Activated T-helper 17 cell treated with anti-CD3 and anti-CD28 coated beads, Interleukin-2, amount 50 U/mL, for 72 hours (primary cell): ENCODE results near the gene ACSF3. TPM values are rescaled to one million over a fixed set of nuclear protein-coding genes. Genes with fewer than 3 reads are reported as not detected.
A peak's percentile ranks its signal among the peaks of the same experiment; 100 is the strongest.

Experiments used
- ATAC-seq: fragments of 150-1000 bp; cut with Tn5 transposase; replicated peaks from 2 replicates; pipeline ENCODE4 v1.10.0; 2021; ENCODE audit warnings: mild to moderate bottlenecking, moderate library complexity
- H3K27ac Mint-ChIP-seq: one replicate; pipeline ENCODE4 v1.8.0; 2022; ENCODE audit warnings: mixed read lengths
- H3K27me3 Mint-ChIP-seq: one replicate; pipeline ENCODE4 v1.8.0; 2022; ENCODE audit warnings: mixed read lengths
- H3K36me3 Mint-ChIP-seq: one replicate; pipeline ENCODE4 v1.8.0; 2022; ENCODE audit warnings: low read depth, mild to moderate bottlenecking, mixed read lengths
- H3K4me1 Mint-ChIP-seq: one replicate; pipeline ENCODE4 v1.8.0; 2022; ENCODE audit warnings: mixed read lengths
- H3K4me3 Mint-ChIP-seq: one replicate; pipeline ENCODE4 v1.8.0; 2022; ENCODE audit warnings: mild to moderate bottlenecking, mixed read lengths
- H3K9me3 Mint-ChIP-seq: one replicate; pipeline ENCODE4 v1.8.0; 2022; ENCODE audit warnings: mixed read lengths
- total RNA-seq, 2 donors: library from RNA; stranded (reverse); gene quantifications; one replicate each; pipeline ENCODE4 v1.2.3, GENCODE V29; 2022

The ACSF3 gene
- 10 to 100 TPM; 35.4 to 47.9 TPM for total RNA-seq

DNA sequence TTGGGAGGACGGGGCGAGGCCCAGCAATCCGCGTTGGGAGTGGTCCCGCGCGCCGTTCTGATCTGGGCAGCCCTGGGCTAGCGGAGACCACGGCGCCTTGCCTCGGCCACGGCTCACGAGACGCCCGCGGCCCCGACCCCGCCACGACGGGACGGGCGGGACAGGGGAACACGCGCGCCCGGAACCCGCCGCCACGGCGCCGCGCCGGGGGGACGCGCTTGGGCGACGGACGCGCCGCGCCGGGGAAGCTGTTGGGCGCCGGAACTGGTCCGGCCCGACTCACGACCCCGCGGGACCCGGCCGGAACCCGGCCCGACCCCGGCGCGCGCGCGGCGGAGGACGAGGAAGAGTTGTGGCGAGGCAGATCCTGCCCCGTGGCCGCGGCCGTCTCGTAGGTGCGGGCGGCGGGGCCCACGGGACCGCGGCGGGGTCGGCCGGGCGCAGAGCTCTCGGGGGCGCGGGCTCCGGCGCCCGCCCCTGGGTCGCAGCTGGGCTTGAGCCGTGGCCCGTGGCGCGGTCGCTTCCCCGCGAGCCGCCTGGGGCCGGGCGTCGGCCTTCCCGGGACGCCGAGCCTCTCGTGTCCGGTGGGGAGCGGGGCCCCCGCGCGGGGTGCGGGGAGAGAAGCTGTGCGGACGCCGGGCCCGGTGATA lies at the start of gene ACSF3:
Gene ACSF3, plus strand, starts transcription at position 251 of the 650 bp plus-strand sequence. CDS start 6,830 bp downstream, outside the sequence.
- Mint-ChIP-seq H3K9me3 (no peaks in the 10 kb centered on the region), H3K36me3 (peaks cover 10% of the 10 kb centered on the region), H3K4me3 (peak within 1 kb of the TSS; percentile 87), H3K27me3 (peaks cover 4% of the 10 kb centered on the region), H3K4me1 (peaks cover 37% of the 10 kb centered on the region), H3K27ac (peak within 1 kb of the TSS; percentile 98)
- peak; percentile 36 for ATAC-seq

DNA sequence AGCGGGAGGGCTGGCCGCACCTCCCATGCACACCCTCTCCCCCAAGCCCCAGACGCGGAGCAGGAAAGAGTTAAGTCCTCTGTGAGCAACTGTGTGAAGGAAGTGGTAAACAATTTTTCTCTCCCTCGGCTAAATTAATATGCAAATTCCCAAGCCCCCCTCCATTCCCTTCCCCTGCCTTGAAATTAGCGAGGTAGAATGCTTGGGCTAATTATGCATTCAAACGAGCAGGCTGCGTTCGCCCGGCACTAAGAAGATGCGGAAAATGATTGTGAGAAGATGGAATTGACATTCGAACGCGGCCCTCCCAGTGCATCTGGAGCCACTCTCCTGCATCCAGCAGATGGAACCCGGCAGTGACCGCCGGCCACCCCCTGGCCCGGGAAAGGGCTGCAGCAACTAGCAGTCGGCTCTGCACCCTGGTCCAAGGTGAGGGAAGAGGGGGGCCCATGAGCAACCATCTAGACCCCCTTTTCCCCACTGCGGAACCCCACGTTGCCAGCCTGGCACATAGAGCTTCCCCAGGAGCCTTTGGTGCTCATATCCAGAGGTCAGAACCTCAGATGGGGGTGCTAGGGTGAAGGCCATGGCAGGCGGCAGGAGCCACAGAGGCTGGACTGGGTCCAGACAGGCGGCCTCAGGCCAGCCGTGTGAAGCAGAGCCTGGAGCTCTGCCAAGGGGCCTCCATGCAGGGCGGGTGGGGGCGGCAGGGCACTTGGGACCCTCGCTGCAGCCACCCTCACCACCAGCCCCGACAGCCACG lies 49.1 kb upstream of the ACSF3 start:
- Mint-ChIP-seq H3K36me3 (no peaks in the 10 kb centered on the region), H3K27me3 (no peaks in the 10 kb centered on the region), H3K4me3 (no peak overlapping the region), H3K4me1 (no peaks in the 10 kb centered on the region), H3K27ac (no peak overlapping the region), H3K9me3 (peaks cover 5% of the 10 kb centered on the region)
- ATAC-seq, result no peak

DNA sequence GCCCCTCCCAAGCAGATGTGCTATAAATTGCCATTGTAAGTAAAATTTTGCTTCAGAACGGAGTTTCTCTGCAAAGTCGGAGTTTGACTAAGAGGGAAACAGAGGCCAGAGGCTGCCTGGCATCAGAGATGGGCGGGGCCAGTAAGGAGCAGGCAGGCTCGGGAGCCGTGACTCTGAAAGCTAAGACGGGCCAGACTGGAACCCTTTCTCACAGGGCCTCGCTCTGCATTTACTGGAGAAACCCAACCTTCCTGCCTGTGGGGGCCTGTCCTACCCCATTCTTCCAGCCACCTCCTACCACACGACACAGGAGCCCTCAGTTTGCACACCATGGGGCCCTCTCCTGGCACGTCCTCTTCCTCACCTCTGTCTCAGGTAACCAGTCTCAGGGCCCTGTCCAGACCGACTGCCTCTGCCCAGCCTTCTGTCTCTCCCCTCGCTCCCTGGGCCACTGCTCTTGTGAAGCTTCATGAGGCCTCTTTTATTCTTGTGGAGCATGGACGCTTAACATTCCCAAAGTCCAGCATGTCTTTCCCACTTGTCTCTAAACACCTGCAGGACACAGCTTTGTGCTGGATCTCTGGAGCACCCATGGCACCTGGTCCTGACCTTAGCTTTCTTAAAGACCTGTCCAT lies 48.4 kb upstream of the ACSF3 start:
- Mint-ChIP-seq H3K4me1 (no peaks in the 10 kb centered on the region), H3K27me3 (no peaks in the 10 kb centered on the region), H3K9me3 (peaks cover 5% of the 10 kb centered on the region), H3K27ac (no peak overlapping the region), H3K4me3 (no peak overlapping the region), H3K36me3 (no peaks in the 10 kb centered on the region)
- ATAC-seq, result no peak

DNA sequence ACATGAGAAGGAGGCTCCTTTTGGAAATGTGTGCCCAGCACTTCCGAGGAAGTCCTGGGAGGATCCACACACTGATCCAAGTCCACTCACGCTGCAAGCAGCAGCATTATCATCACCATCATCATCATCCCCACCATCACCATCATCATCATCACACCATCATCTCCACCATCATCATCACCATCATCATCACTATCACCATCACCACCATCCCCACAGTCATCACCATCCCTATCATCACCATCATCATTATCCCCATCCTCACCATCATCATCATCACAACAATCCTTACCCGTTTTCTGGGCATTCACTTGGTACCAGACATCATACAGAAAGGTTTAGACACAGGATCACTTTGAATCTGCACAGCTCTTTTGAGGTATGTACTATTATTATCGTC lies 47.8 kb upstream of the ACSF3 start:
- no peak overlapping the region for H3K27ac Mint-ChIP-seq
- ATAC-seq, result no peak

DNA sequence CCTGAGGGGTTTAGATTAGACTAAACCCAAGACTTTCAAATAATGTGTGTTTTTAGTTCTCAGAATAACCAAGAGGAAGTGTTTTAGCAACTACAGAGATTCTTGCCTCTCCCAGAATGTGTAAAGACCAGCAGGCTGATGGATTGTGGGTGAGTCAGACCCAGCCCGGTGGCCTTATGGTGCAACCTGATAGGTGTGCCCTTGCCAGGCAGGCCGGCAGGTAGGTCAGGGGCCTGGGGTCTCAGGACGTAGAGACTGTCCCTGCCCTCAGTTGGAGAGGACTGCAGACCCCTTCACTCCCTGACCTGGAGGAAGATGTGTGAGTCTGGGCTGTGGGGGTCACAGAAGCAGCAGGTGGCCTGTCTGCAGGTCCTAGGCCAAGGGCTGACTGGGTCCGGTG lies 47.2 kb upstream of the ACSF3 start:
- H3K4me1 Mint-ChIP-seq, result no peaks in the 10 kb centered on the region
- H3K27ac Mint-ChIP-seq, result no peak overlapping the region
- H3K4me3 Mint-ChIP-seq, result no peak overlapping the region
- H3K36me3 Mint-ChIP-seq, result no peaks in the 10 kb centered on the region
- H3K27me3 Mint-ChIP-seq, result no peaks in the 10 kb centered on the region
- H3K9me3 Mint-ChIP-seq, result peaks cover 5% of the 10 kb centered on the region
- peak; percentile 40 for ATAC-seq

More for the DNA sequence above, 47.8 kb upstream of the ACSF3 start:
- H3K36me3 Mint-ChIP-seq, result no peaks in the 10 kb centered on the region
- no peaks in the 10 kb centered on the region for H3K27me3 Mint-ChIP-seq
- H3K9me3 Mint-ChIP-seq, result peaks cover 5% of the 10 kb centered on the region
- H3K4me1 Mint-ChIP-seq, result no peaks in the 10 kb centered on the region
- H3K4me3 Mint-ChIP-seq, result no peak overlapping the region

DNA sequence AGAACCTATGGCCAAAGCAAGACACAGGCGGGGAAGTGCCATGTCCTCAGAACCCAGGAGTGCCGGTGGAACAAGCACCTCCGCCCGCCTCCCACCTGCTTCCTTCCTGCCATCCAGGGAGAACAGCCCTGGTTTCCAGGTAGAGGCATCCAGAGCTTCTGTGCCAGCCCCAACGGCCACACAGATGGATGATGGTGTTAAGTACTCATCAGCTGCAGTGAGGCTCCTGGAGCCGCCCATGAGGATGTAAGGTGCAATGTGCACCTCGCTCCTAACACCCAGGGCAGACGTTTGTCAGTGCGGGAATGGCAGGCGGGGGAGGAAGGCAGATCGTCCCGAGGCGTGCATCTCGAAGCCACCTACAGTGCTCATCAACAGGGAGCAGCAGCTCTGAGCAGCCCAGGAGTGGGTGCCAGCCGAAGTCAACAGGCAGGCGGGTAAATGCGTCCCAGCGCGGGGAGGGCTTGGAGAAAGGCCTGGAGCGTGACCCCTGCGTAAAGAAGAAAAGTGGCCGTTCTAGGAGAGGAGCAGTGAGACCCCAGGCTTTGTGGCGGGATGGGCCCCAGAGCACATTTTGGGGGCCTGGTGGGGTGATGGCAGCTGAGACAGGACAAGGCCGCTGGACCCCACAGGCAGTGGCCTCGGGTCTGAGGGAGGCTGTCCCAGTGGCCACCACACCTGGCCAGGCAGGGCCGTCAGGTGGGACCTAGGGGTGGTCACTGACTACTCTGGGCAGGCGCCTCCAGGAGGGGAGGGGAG lies 46.1 kb upstream of the ACSF3 start:
- Mint-ChIP-seq H3K4me3 (no peak overlapping the region), H3K27me3 (no peaks in the 10 kb centered on the region), H3K27ac (no peak overlapping the region), H3K9me3 (peaks cover 5% of the 10 kb centered on the region), H3K36me3 (no peaks in the 10 kb centered on the region), H3K4me1 (no peaks in the 10 kb centered on the region)
- no peak for ATAC-seq

DNA sequence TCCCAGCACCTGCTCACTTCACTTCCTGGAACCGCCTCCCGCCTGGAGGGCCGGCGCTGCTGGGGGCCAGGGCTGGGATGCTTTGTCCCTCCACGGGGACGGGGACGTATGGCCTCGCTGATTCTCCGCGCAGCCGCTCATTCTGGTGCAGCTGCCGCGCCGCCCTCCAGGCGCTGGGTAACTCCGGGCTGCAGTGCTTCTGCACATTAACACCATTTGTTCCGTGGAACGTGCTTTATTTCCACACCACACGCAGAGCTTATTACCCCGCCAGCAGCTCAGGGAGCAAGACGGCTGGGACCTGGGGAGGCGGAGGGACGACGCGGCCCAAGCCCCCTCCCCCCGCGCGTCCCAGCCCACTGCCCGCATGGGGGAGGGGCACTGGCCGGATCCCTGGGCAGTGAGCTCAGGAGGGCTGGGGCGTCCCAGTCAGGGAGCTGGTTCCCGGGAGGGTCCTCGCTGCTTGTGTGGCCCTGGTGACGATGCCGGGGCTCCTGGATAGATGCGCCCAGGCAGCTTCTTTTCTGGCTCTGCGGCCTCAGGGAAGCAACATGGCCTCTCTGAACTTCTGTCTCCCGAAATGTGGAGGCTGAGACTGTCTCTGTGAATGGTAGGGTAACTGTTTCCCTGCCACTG lies 45.4 kb upstream of the ACSF3 start:
- no peak for ATAC-seq
- peaks cover 5% of the 10 kb centered on the region for H3K9me3 Mint-ChIP-seq
- no peak overlapping the region for H3K4me3 Mint-ChIP-seq
- H3K36me3 Mint-ChIP-seq, result no peaks in the 10 kb centered on the region
- no peaks in the 10 kb centered on the region for H3K4me1 Mint-ChIP-seq
- no peaks in the 10 kb centered on the region for H3K27me3 Mint-ChIP-seq
- no peak overlapping the region for H3K27ac Mint-ChIP-seq

DNA sequence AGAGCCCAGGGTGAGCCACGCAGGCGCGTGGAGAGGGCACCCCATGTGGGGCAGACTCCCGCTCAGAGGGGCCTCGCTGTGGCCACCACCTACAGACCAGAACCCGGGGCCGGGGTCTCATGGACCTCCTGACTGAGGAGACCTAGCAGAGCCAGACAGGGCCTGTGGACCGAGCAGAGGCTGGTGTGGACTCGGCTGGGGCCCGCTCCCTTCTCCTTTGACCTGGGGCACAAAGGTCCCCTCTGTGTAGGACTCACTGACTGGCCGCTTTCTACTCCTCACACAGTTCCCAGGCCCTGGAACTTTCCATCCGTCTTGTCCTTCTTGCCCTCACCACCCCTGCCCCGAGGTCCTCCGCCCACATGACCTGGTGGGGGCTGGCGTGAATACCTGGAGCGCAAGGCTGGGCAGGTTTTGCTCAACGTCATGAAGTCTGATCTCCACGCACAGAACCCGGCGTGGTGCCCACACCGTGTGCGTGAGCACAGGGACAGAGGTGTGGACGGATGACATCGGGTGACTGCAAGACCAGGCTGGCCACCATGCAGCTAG lies 44.7 kb upstream of the ACSF3 start:
- H3K4me3 Mint-ChIP-seq, result no peak overlapping the region
- H3K27me3 Mint-ChIP-seq, result no peaks in the 10 kb centered on the region
- H3K9me3 Mint-ChIP-seq, result peaks cover 5% of the 10 kb centered on the region
- H3K36me3 Mint-ChIP-seq, result no peaks in the 10 kb centered on the region
- H3K4me1 Mint-ChIP-seq, result no peaks in the 10 kb centered on the region
- H3K27ac Mint-ChIP-seq, result peak overlapping the region; percentile 50
- no peak for ATAC-seq

DNA sequence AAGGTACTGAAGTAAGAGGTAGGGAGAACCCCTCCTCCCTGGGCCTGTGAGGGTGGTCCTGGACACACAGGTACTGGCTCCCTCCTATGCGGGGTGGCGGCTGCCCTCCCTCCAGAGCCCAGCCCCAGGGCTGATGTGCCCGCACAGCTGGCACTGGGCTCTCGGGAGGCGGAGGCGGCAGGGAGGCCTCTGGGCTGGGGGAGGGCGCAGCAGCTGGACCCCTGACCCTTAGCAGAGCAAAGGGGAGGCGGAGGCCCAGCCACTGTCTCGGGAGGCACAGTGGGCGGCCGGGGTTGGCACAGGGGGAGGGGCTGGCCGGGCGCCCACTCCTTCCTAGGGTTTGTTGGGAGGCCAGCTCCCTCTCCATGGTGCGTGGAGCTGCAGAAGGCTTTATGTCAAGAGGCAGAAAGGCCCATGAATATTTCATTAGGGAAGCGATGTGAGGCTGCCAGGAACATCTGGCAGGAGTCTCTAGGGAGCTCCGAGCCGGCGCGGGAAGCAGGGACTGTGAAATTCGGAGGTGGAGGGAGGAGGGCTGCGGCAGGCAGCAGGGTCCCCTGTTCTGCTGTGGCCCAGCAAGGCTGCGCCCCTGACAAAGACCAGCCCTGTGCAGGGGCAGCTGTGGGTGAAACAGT lies 44.1 kb upstream of the ACSF3 start:
- Mint-ChIP-seq H3K4me1 (no peaks in the 10 kb centered on the region), H3K27ac (peak overlapping the region; percentile 50), H3K36me3 (no peaks in the 10 kb centered on the region), H3K27me3 (no peaks in the 10 kb centered on the region), H3K9me3 (peaks cover 5% of the 10 kb centered on the region), H3K4me3 (no peak overlapping the region)
- ATAC-seq, result no peak

DNA sequence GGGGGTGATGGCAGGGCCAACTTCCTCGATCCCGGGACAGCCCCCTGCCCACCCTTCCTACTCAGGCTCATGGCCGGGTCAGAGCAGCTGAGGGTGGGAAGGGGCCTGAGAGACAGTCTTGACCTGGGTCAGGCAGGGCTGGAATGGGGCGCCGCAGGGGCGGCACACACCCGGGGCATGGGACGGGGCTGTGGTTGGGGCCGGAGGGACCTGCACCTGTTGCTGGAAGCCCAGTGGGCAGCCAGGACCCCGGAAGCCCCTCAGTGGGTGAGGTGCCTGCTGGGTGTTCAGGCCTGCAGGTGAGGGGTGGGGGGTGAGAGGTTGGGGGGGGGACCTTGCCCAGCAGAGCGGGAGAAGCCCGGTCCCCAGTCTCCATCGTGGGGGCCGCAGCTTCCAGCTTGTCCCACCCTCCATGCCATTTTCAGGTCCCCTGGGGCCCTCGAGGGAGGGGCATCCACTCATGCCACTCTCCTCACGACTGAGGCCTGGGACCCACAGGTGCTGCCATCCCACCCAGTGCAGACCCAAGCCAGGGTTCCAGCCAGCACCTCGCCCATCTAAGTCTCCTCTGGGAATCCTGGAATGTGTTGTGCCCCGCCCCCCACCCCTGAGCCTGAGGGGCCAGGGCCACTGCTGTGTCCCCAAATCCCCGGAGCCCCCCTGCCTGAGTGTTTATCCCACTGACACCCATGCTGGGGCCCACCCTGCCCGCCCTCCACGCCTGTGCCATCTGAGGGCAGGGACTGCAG lies 43.4 kb upstream of the ACSF3 start:
- Mint-ChIP-seq H3K36me3 (no peaks in the 10 kb centered on the region), H3K27ac (no peak overlapping the region), H3K9me3 (peaks cover 5% of the 10 kb centered on the region), H3K27me3 (no peaks in the 10 kb centered on the region), H3K4me1 (no peaks in the 10 kb centered on the region), H3K4me3 (no peak overlapping the region)
- ATAC-seq, result no peak

DNA sequence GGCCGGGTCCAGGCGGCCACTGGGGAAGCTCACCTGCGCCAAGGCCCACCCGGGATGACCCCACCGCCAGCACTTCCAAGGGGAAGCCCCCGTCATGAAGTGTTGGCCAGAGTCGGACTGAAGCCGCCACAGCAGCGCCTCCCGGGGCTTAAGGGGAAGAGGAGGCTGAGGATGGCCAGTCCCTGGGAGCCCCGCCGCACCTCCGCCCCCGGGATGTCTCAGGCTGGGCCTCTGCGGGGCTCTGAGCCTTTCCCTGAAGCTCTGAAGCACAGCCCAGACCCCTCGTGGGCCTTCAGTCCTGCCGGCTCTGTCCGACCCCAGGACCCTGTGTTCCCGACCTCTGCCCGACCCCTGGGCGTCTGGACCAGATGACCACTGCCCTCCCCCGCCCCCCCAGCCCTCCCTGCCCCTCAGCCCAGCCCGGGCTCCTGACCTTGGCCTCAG lies 42.8 kb upstream of the ACSF3 start:
- no peak for ATAC-seq
- H3K9me3 Mint-ChIP-seq, result peaks cover 3% of the 10 kb centered on the region
- H3K27ac Mint-ChIP-seq, result no peak overlapping the region
- H3K36me3 Mint-ChIP-seq, result no peaks in the 10 kb centered on the region
- H3K27me3 Mint-ChIP-seq, result no peaks in the 10 kb centered on the region
- no peak overlapping the region for H3K4me3 Mint-ChIP-seq
- H3K4me1 Mint-ChIP-seq, result no peaks in the 10 kb centered on the region

DNA sequence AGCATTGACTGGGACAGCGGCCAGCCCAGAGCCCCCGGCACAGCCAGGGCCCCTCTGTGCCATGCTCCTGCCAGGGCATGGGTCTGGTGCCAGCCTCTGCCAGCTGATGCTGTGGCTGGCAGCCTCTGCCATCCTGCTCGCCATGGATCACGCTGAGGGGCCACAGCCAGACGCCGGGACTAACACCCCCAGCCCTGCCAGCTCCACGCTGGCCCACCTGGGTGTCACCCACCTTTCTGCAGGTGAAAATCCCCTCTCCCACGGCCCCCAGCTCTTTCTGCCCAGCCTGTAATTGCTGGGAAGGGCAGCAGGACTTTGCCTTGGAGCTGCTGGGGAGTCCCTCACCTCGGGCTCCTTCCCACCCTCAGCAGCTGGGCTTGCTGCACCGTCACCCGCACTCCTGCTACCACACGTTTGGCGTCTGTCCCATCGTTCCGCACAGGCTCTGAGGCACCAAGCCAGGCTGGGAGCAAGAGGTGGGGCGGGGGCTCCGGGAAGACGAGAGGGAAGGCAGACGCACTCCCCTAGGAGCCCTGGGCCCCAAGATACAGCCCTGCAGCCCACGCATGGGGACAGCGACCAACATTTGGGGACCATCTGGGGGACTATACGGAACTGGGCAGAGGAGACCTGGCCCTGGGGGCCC lies 42.0 kb upstream of the ACSF3 start:
- Mint-ChIP-seq H3K36me3 (no peaks in the 10 kb centered on the region), H3K4me3 (no peak overlapping the region)

More for the DNA sequence above, 42.0 kb upstream of the ACSF3 start:
- Mint-ChIP-seq H3K4me1 (no peaks in the 10 kb centered on the region), H3K27me3 (no peaks in the 10 kb centered on the region), H3K9me3 (no peaks in the 10 kb centered on the region), H3K27ac (no peak overlapping the region)
- no peak for ATAC-seq
